CD4-positive, alpha-beta memory T cell (primary cell): Measurements from ENCODE around the gene MAMDC2. TPM values are rescaled to one million over a fixed set of nuclear protein-coding genes. Genes with fewer than 3 reads are reported as not detected.

ENCODE experiments used
- CTCF ChIA-PET: fragments of 350-600 bp; sonication (Branson Sonifier 250); formaldehyde crosslinking; loops from one replicate; lab custom pipeline; 2021; ENCODE audit warnings: inconsistent platforms; ENCODE audit not compliant: partially characterized antibody; lab: Charles Lee
- POLR2A ChIA-PET: fragments of 350-600 bp; sonication (Branson Sonifier 250); formaldehyde crosslinking; loops from one replicate; lab custom pipeline; 2021; ENCODE audit not compliant: partially characterized antibody; lab: Charles Lee
- DNase-seq, 5 donors: peaks; one replicate each; pipeline versions ENCODE4 v3.0.0 to v3.0.0-alpha.2; 2020 to 2022; ENCODE audit warnings: mixed read lengths in 1 of 5
- H3K27ac ChIP-seq: one replicate; pipeline ENCODE4 v1.7.0; 2013; ENCODE audit warnings: low read depth, low read length
- H3K27me3 ChIP-seq: 2 replicates; pipeline ENCODE4 v1.7.0; 2013; ENCODE audit warnings: mild to moderate bottlenecking, low read length, moderate library complexity; ENCODE audit not compliant: insufficient read depth
- H3K36me3 ChIP-seq: 2 replicates; pipeline ENCODE4 v1.7.0; 2013; ENCODE audit warnings: mild to moderate bottlenecking, low read length, moderate library complexity; ENCODE audit not compliant: insufficient read depth
- H3K4me1 ChIP-seq: 2 replicates; pipeline ENCODE4 v1.7.0; 2013; ENCODE audit warnings: mild to moderate bottlenecking, low read length, moderate library complexity; ENCODE audit not compliant: insufficient read depth
- H3K4me3 ChIP-seq, 2 donors: one replicate each; pipeline ENCODE4 v1.7.0; 2013; ENCODE audit warnings: low read length in 2 of 2, mild to moderate bottlenecking in 1 of 2
- H3K9me3 ChIP-seq, 2 donors: one replicate each; pipeline ENCODE4 v1.7.0; 2013; ENCODE audit warnings: low read length in 2 of 2, control low read depth in 1 of 2; ENCODE audit not compliant: control insufficient read depth in 1 of 2
- H3K27ac Mint-ChIP-seq, 7 donors: one replicate each; pipeline ENCODE4 v1.8.0; 2020 to 2021; ENCODE audit warnings: mixed read lengths in 7 of 7, mild to moderate bottlenecking in 6 of 7, inconsistent platforms in 3 of 7, moderate library complexity in 3 of 7
- H3K27me3 Mint-ChIP-seq, 2 donors: one replicate each; pipeline ENCODE4 v1.8.0; 2020 to 2021; ENCODE audit warnings: mixed read lengths in 2 of 2
- H3K36me3 Mint-ChIP-seq, 2 donors: one replicate each; pipeline ENCODE4 v1.8.0; 2020 to 2021; ENCODE audit warnings: mixed read lengths in 2 of 2, inconsistent platforms in 1 of 2, mild to moderate bottlenecking in 1 of 2
- H3K4me1 Mint-ChIP-seq, 4 donors: one replicate each; pipeline ENCODE4 v1.8.0; 2020 to 2021; ENCODE audit warnings: mixed read lengths in 4 of 4, mild to moderate bottlenecking in 1 of 4
- H3K4me3 Mint-ChIP-seq, 8 donors: one replicate each; pipeline ENCODE4 v1.8.0; 2020 to 2021; ENCODE audit warnings: mixed read lengths in 8 of 8, mild to moderate bottlenecking in 7 of 8, moderate library complexity in 6 of 8, inconsistent platforms in 3 of 8
- H3K9me3 Mint-ChIP-seq, 8 donors: one replicate each; pipeline ENCODE4 v1.8.0; 2020 to 2021; ENCODE audit warnings: mixed read lengths in 8 of 8, mild to moderate bottlenecking in 5 of 8, inconsistent platforms in 3 of 8, moderate library complexity in 1 of 8
- intact Hi-C: fragments of 100-400 bp; cut with micrococcal nuclease; formaldehyde crosslinking; loops from one replicate; pipeline ENCODE4 v1.15.1; 2023
- polyA plus RNA-seq, 2 donors: library from polyadenylated mRNA; unstranded; fragments of 300-500 nt; fragmentation: Illumina TruSeq; gene quantifications; one replicate each; pipeline ENCODE4 v1.2.3, GENCODE V29; 2021
- total RNA-seq, 2 experiments: library from RNA; stranded (reverse); gene quantifications; one replicate each; pipeline ENCODE4 v1.2.3, GENCODE V29; 2021

The MAMDC2 gene
- total and polyA plus RNA-seq, 4 experiments from 2014 or later, result not detected

DNA sequence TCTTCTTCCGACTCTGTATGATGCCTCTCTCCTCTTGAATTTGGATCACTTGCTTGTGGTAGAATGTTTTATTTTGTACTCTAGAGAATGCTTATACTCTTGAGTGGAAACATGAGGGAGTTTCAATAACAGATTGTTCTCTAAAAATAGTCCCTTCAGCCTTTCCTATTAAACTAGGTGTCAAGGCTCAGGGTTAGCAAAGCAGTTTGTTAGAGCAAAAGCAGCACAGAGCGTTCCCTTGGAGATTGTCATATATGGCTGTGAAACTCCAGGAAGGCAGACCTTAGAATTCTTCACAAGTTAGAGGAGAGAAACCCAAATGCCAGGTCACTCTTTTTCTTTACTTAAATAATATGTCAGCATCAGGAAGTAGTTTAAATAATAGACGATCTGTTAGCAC, 33.0 kb downstream of the MAMDC2 start:
- CTCF ChIA-PET, result no interaction called here
- peaks cover 0 to 4% (median 0%) of the 10 kb centered on the region in 8 donors for H3K9me3 Mint-ChIP-seq
- no peak for DNase-seq
- POLR2A ChIA-PET, result no interaction called here
- no peak overlapping the region for H3K4me3 Mint-ChIP-seq
- H3K27ac Mint-ChIP-seq, result no peak overlapping the region
- no peaks in the 10 kb centered on the region for H3K9me3 ChIP-seq
- peaks cover 0 to 7% (median 0%) of the 10 kb centered on the region in 4 donors for H3K4me1 Mint-ChIP-seq
- H3K36me3 Mint-ChIP-seq, result no peaks in the 10 kb centered on the region
- no peak overlapping the region for H3K27ac ChIP-seq
- intact Hi-C loops, result no loop called here
- no peaks in the 10 kb centered on the region for H3K4me1 ChIP-seq
- H3K4me3 ChIP-seq, result no peak overlapping the region
- no peaks in the 10 kb centered on the region for H3K36me3 ChIP-seq
- no peaks in the 10 kb centered on the region for H3K27me3 ChIP-seq
- peaks cover 3 to 4% of the 10 kb centered on the region in 2 donors for H3K27me3 Mint-ChIP-seq

DNA sequence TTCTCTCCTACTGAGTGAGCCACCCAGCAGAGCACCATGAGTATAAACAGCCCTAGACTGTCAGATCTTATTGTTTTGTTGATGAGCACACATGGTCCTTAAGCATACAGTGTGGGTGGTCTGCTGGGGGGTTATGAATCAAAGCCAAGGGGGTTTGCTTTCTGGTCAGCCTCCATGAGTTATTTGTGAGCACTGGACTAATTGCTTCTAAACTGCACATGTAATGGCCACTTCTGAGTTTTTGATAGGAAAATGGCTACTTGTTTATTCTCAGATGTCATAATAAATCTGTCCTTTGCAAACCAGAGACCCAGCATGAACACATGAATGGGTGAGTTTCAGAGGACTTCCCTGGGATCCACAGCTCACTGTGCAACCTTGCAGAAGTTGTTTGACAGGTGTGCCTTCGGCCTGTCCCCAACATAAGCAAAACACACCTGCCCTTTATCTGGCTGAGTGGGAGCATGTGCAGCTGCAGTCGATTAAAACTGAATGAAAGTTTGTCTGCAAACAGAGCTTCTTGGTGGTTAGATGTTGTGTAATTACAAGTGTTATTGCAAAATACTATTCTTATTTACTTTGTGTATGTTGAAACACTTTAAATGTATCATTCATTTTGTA, 35.9 kb downstream of the MAMDC2 start:
- Histone ChIP-seq H3K36me3 (no peaks in the 10 kb centered on the region), H3K9me3 (no peaks in the 10 kb centered on the region), H3K4me3 (no peak overlapping the region), H3K4me1 (no peaks in the 10 kb centered on the region), H3K27me3 (no peaks in the 10 kb centered on the region), H3K27ac (no peak overlapping the region)
- POLR2A ChIA-PET, result no interaction called here
- CTCF ChIA-PET, result no interaction called here
- Mint-ChIP-seq H3K27me3 (peaks cover 4 to 7% of the 10 kb centered on the region in 2 donors), H3K4me3 (no peak overlapping the region), H3K9me3 (peaks cover 0 to 4% (median 0%) of the 10 kb centered on the region in 8 donors), H3K36me3 (no peaks in the 10 kb centered on the region), H3K27ac (no peak overlapping the region), H3K4me1 (peaks cover 0 to 7% (median 0%) of the 10 kb centered on the region in 4 donors)
- no peak for DNase-seq
- intact Hi-C loops, result no loop called here

DNA sequence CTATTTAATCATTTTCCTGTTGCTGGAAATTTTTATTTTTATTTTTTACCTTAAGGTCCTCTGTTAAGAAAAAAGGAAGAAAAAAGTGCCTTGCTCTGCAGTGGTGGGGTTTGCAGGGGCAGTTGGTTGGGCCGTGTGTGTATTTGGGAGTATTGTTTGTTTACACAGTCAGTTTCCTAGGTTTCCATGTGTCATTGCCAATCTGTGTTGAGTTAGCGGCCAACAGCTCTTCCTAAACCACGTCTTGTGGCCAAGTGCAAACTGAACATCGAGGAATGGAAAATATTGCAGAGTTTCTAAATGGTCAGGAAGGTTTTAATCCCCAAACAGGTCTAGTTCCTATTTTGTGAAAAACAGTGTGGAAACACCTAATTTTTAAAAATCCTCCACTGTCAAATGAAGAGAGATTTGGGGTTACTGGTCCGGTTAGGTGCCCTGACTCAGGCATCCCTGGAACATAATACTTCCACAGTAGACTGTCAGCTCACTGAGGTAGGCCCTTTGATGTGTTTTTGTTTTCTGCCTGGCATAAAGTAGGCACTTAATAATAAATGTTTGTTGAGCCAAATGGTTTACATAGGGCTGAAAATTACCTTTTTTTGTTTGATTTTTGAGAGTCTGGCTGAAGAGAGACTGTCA, 37.0 kb downstream of the MAMDC2 start:
- no peak overlapping the region for H3K4me3 Mint-ChIP-seq
- Histone ChIP-seq H3K9me3 (no peaks in the 10 kb centered on the region), H3K36me3 (no peaks in the 10 kb centered on the region), H3K27ac (no peak overlapping the region), H3K27me3 (no peaks in the 10 kb centered on the region), H3K4me1 (no peaks in the 10 kb centered on the region), H3K4me3 (no peak overlapping the region)
- no peaks in the 10 kb centered on the region for H3K36me3 Mint-ChIP-seq
- peaks cover 7 to 9% of the 10 kb centered on the region in 2 donors for H3K27me3 Mint-ChIP-seq
- POLR2A ChIA-PET, result no interaction called here
- DNase-seq, result no peak
- CTCF ChIA-PET, result no interaction called here
- H3K27ac Mint-ChIP-seq, result no peak overlapping the region
- intact Hi-C loops, result no loop called here
- peaks cover 0 to 4% (median 0%) of the 10 kb centered on the region in 8 donors for H3K9me3 Mint-ChIP-seq
- peaks cover 0 to 5% (median 0%) of the 10 kb centered on the region in 4 donors for H3K4me1 Mint-ChIP-seq

DNA sequence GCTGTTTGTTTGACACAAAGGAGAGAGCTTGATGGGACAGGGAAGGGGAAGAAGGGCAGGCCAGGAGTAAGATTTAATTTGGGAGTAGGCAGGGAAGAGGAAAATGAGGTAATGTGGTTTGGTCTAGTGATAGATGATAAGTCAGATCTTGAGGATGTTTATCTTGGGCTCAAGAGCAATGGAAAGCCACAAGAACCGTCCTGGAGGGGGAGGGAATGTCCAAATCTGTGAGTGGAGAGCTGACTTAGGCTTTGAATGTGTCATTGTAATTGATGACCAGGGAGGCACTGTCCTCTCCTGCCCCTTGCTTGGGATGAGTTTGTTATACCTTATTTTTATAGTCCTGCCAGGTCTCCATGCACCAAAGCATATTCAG, 37.5 kb downstream of the MAMDC2 start:
- Mint-ChIP-seq H3K27me3 (peaks cover 7 to 9% of the 10 kb centered on the region in 2 donors), H3K27ac (peak overlapping the region in 1 of 7 donors; percentile 29), H3K9me3 (peaks cover 0 to 4% (median 0%) of the 10 kb centered on the region in 8 donors), H3K36me3 (no peaks in the 10 kb centered on the region), H3K4me3 (no peak overlapping the region), H3K4me1 (peaks cover 0 to 5% (median 0%) of the 10 kb centered on the region in 4 donors)
- ChIA-PET CTCF (no interaction called here), POLR2A (no interaction called here)
- H3K27ac ChIP-seq, result no peak overlapping the region
- no peaks in the 10 kb centered on the region for H3K36me3 ChIP-seq
- H3K27me3 ChIP-seq, result no peaks in the 10 kb centered on the region
- H3K9me3 ChIP-seq, result no peaks in the 10 kb centered on the region
- no peaks in the 10 kb centered on the region for H3K4me1 ChIP-seq
- intact Hi-C loops, result no loop called here
- DNase-seq, result no peak
- no peak overlapping the region for H3K4me3 ChIP-seq

DNA sequence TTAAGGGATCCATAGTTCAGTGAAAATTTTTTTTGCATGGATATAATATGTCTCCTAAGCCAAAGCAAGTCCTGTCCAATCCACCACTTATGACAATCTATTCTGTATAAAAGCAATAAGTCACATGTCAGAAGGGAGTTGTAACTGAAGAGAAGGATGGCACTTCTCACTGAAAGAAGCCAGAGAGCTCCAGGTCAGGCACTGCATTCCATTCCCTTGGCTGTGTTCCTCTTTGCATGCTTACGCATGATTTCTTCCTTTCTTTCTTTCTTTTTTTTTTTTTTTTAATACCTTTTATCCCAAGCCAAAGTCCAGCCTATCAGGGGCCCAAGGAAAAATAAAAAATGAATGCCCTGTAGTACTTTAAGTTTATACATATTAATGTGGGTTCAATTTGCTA, 39.8 kb downstream of the MAMDC2 start:
- no peaks in the 10 kb centered on the region for H3K36me3 ChIP-seq
- peaks cover 0 to 4% (median 0%) of the 10 kb centered on the region in 8 donors for H3K9me3 Mint-ChIP-seq
- no peak overlapping the region for H3K4me3 ChIP-seq
- peaks cover 0 to 5% (median 0%) of the 10 kb centered on the region in 4 donors for H3K4me1 Mint-ChIP-seq
- no peaks in the 10 kb centered on the region for H3K27me3 ChIP-seq
- CTCF ChIA-PET, result interaction anchor here (2.7 kb wide), 1 partner anchor 27 kb away, joined by 10 read pairs; no protein-coding TSS in a partner anchor
- H3K27ac Mint-ChIP-seq, result no peak overlapping the region
- peaks cover 5 to 12% of the 10 kb centered on the region in 2 donors for H3K27me3 Mint-ChIP-seq
- POLR2A ChIA-PET, result no interaction called here
- no peak for DNase-seq
- intact Hi-C loops, result no loop called here
- H3K4me3 Mint-ChIP-seq, result no peak overlapping the region
- no peak overlapping the region for H3K27ac ChIP-seq
- no peaks in the 10 kb centered on the region for H3K36me3 Mint-ChIP-seq
- H3K4me1 ChIP-seq, result no peaks in the 10 kb centered on the region
- no peaks in the 10 kb centered on the region for H3K9me3 ChIP-seq

DNA sequence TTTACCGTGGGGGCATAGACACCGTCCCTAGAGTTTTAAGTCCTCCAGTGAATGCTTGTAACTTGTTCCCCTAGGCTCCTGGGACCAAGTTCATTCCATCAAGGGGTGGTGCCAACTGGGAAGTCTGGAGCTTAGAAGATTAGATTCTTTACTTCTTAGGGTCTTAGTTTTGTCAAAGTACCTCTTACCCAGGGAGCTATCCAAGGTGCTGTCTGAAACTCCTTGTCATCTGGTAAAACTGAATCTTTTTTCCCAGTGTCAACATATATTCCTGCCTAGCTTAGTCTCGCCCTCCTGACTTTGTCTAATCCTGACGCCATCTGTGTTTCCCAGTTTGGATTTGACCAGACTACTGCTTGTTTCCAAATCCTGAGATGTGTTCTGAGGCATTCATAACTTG, 41.6 kb downstream of the MAMDC2 start:
- H3K36me3 Mint-ChIP-seq, result no peaks in the 10 kb centered on the region
- Histone ChIP-seq H3K9me3 (no peaks in the 10 kb centered on the region), H3K27me3 (no peaks in the 10 kb centered on the region), H3K4me3 (no peak overlapping the region), H3K27ac (no peak overlapping the region), H3K4me1 (no peaks in the 10 kb centered on the region), H3K36me3 (no peaks in the 10 kb centered on the region)
- ChIA-PET POLR2A (no interaction called here), CTCF (interaction anchor here (2.7 kb wide), 1 partner anchor 25 kb away, joined by 10 read pairs; no protein-coding TSS in a partner anchor)
- peaks cover 0 to 5% (median 0%) of the 10 kb centered on the region in 4 donors for H3K4me1 Mint-ChIP-seq
- intact Hi-C loops, result no loop called here
- DNase-seq, result no peak
- peaks cover 5 to 13% of the 10 kb centered on the region in 2 donors for H3K27me3 Mint-ChIP-seq
- H3K4me3 Mint-ChIP-seq, result no peak overlapping the region
- H3K27ac Mint-ChIP-seq, result no peak overlapping the region
- peaks cover 0 to 4% (median 0%) of the 10 kb centered on the region in 8 donors for H3K9me3 Mint-ChIP-seq

DNA sequence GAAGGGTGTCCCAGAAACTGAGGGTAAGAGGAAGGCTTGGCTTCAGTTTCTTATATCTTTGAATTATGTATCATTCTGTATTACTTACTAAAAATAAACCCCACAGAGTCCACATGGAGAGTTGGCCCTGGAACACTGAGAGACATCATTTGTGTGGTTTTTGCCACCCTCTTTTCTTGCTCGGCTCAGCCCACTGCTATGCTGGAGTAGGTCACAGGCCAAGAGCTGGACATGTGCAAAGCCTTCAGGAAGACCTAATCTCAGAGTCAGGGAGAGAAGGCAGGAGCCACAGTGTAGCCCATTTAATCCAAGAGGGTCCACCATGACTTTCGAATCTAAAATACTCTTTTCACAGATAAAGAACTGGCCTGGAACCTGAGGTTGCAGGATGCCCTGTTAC, 47.5 kb downstream of the MAMDC2 start:
- ChIA-PET POLR2A (no interaction called here), CTCF (interaction anchor here (3.2 kb wide), 1 partner anchor 20 kb away, joined by 12 read pairs; no protein-coding TSS in a partner anchor)
- no peaks in the 10 kb centered on the region for H3K27me3 ChIP-seq
- no peak for DNase-seq
- H3K9me3 ChIP-seq, result no peaks in the 10 kb centered on the region
- no peaks in the 10 kb centered on the region for H3K4me1 ChIP-seq
- peaks cover 0 to 2% (median 0%) of the 10 kb centered on the region in 8 donors for H3K9me3 Mint-ChIP-seq
- peaks cover 6 to 15% (median 8%) of the 10 kb centered on the region in 4 donors for H3K4me1 Mint-ChIP-seq
- peak overlapping the region in 1 of 8 donors; percentile 6 for H3K4me3 Mint-ChIP-seq
- no peak overlapping the region for H3K27ac Mint-ChIP-seq
- no peaks in the 10 kb centered on the region for H3K36me3 Mint-ChIP-seq
- H3K27me3 Mint-ChIP-seq, result peaks cover 3 to 10% of the 10 kb centered on the region in 2 donors
- no peak overlapping the region for H3K4me3 ChIP-seq
- no peaks in the 10 kb centered on the region for H3K36me3 ChIP-seq
- H3K27ac ChIP-seq, result no peak overlapping the region
- intact Hi-C loops, result no loop called here
